Smooth muscle cell (in vitro differentiated cells): ENCODE data around the gene FMR1. TPM values are rescaled to one million over a fixed set of nuclear protein-coding genes. Genes with fewer than 3 reads are reported as not detected.

ENCODE experiments used
- DNase-seq: peaks from one replicate; lab custom pipeline; 2025; ENCODE audit not compliant: unreplicated experiment; lab: John Stamatoyannopoulos, UW
- H2AFZ ChIP-seq: fragments of 200-600 bp; sonication (generic); 2 replicates; pipeline ENCODE4 v1.6.0; 2016; ENCODE audit warnings: antibody characterized with exemption, low read depth, mild to moderate bottlenecking
- H3F3A ChIP-seq: fragments of 200-600 bp; sonication (generic); 2 replicates; pipeline ENCODE4 v1.6.0; 2017; ENCODE audit warnings: antibody characterized with exemption, low read depth
- H3K27ac ChIP-seq: fragments of 200-600 bp; sonication (generic); 2 replicates; pipeline ENCODE4 v1.5.1; 2016; ENCODE audit warnings: low read depth, mild to moderate bottlenecking
- H3K27me3 ChIP-seq: fragments of 200-600 bp; sonication (generic); 2 replicates; pipeline ENCODE4 v1.6.1; 2016; ENCODE audit warnings: low read depth, mild to moderate bottlenecking
- H3K36me3 ChIP-seq: fragments of 200-600 bp; sonication (generic); 2 replicates; pipeline ENCODE4 v1.5.1; 2016; ENCODE audit warnings: low read depth
- H3K4me1 ChIP-seq: fragments of 200-600 bp; sonication (generic); 2 replicates; pipeline ENCODE4 v1.5.1; 2016; ENCODE audit warnings: low read depth
- H3K4me2 ChIP-seq: fragments of 200-600 bp; sonication (generic); 2 replicates; pipeline ENCODE4 v1.6.0; 2016; ENCODE audit warnings: mild to moderate bottlenecking
- H3K4me3 ChIP-seq: fragments of 200-600 bp; sonication (generic); 2 replicates; pipeline ENCODE4 v1.5.1; 2016; ENCODE audit warnings: mild to moderate bottlenecking
- H3K79me2 ChIP-seq: fragments of 200-600 bp; sonication (generic); 2 replicates; pipeline ENCODE4 v1.6.0; 2016; ENCODE audit warnings: low read depth, mild to moderate bottlenecking
- H3K9ac ChIP-seq: fragments of 200-600 bp; sonication (generic); 2 replicates; pipeline ENCODE4 v1.6.0; 2016; ENCODE audit warnings: low read depth
- H3K9me3 ChIP-seq: fragments of 200-600 bp; sonication (generic); replicated peaks from 2 replicates; pipeline ENCODE4 v1.5.1; 2016; ENCODE audit warnings: low read depth
- H4K20me1 ChIP-seq: fragments of 200-600 bp; sonication (generic); 2 replicates; pipeline ENCODE4 v1.6.0; 2016; ENCODE audit warnings: low read depth
- WGBS: methylation state at CpG from one replicate; pipeline ENCODE4 v1.1.7; 2016; ENCODE audit warnings: low lambda C conversion rate; 5-methylcytosine and 5-hydroxymethylcytosine counted together
- polyA plus RNA-seq: library from polyadenylated mRNA; unstranded; fragments of >200 nt; fragmentation: Nextera tagmentation; extraction: Ambion mirVana; gene quantifications from 2 replicates; pipeline ENCODE4 v1.2.1, GENCODE V29; 2016
- total RNA-seq: library from RNA; depleted of rRNA; stranded (reverse); fragments of >200 nt; gene quantifications from 2 replicates; pipeline ENCODE4 v1.2.3, GENCODE V29; 2014
- TF ChIP-seq, protein P1 (sequence below): fragments of 200-600 bp; sonication (generic); IDR thresholded peaks from 2 replicates; pipeline ENCODE4 v1.5.1; 2017; ENCODE audit warnings: borderline replicate concordance, mild to moderate bottlenecking, antibody characterized with exemption; ENCODE audit not compliant: insufficient read depth, poor library complexity, severe bottlenecking

Gene FMR1
- total and polyA plus RNA-seq, 2 experiments from 2014 or later, result 13.9 to 52.2 TPM

DNA sequence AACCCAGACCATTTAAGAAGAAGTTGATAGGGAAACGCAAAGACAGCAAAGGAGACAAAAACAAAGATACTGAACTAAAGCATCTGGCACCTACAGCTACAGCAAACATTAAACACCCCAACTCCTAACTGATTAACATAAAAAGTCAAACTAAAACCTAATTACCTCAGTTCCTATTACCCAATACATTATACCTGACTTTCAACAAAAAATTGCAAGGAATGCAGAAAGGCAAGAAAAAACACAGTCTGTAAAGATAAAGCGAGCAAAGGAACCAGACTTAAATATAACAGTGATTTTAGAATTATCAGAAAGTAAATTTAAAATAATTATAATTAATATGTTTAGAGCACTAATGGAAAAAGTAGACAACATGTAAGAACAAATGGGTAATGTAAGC, 9.4 kb upstream of the FMR1 start:
- Histone ChIP-seq H3K4me2 (no peak overlapping the region), H2AFZ (no peak overlapping the region), H3F3A (no peaks in the 10 kb centered on the region), H3K9ac (no peak overlapping the region), H3K79me2 (no peaks in the 10 kb centered on the region), H3K36me3 (no peaks in the 10 kb centered on the region), H4K20me1 (no peaks in the 10 kb centered on the region), H3K4me3 (no peak overlapping the region), H3K9me3 (no peaks in the 10 kb centered on the region), H3K4me1 (no peaks in the 10 kb centered on the region), H3K27me3 (no peaks in the 10 kb centered on the region), H3K27ac (peak overlapping the region; percentile 17)
- no peak for DNase-seq
- 66% methylated on average over 2 of the region's 2 CpGs for WGBS
- TF ChIP-seq, protein P1, sequence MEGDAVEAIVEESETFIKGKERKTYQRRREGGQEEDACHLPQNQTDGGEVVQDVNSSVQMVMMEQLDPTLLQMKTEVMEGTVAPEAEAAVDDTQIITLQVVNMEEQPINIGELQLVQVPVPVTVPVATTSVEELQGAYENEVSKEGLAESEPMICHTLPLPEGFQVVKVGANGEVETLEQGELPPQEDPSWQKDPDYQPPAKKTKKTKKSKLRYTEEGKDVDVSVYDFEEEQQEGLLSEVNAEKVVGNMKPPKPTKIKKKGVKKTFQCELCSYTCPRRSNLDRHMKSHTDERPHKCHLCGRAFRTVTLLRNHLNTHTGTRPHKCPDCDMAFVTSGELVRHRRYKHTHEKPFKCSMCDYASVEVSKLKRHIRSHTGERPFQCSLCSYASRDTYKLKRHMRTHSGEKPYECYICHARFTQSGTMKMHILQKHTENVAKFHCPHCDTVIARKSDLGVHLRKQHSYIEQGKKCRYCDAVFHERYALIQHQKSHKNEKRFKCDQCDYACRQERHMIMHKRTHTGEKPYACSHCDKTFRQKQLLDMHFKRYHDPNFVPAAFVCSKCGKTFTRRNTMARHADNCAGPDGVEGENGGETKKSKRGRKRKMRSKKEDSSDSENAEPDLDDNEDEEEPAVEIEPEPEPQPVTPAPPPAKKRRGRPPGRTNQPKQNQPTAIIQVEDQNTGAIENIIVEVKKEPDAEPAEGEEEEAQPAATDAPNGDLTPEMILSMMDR, result no peak

DNA sequence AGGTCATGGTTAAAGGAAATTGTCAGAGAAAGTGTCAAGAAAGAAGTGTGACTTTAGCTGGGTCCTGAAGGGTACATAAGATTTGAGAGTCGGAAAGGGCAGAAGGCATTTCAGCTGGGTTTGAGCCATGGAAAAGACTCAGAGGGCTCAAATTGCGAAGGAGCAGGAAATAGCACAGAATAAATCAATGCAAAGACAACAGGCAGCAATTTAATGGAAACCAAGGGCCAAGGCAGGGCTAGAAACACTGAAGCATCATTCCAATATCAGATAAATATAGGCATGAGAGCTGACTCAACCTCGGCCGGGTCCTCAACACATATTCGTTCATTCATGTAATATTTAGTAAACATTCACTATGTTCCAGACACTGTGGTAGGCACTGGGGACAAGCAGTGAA, 3.6 kb upstream of the FMR1 start:
- no peaks in the 10 kb centered on the region for H3F3A ChIP-seq
- 70% methylated on average over 5 of the region's 5 CpGs for WGBS
- H3K9ac ChIP-seq, result no peak overlapping the region
- no peaks in the 10 kb centered on the region for H3K27me3 ChIP-seq
- H3K79me2 ChIP-seq, result peaks cover 5% of the 10 kb centered on the region
- no peaks in the 10 kb centered on the region for H3K4me1 ChIP-seq
- no peaks in the 10 kb centered on the region for H3K36me3 ChIP-seq
- no peak for DNase-seq
- no peak overlapping the region for H2AFZ ChIP-seq
- no peak overlapping the region for H3K27ac ChIP-seq
- no peak overlapping the region for H3K4me3 ChIP-seq
- TF ChIP-seq, protein P1, result no peak
- no peaks in the 10 kb centered on the region for H3K9me3 ChIP-seq
- no peak overlapping the region for H3K4me2 ChIP-seq
- peaks cover 9% of the 10 kb centered on the region for H4K20me1 ChIP-seq

DNA sequence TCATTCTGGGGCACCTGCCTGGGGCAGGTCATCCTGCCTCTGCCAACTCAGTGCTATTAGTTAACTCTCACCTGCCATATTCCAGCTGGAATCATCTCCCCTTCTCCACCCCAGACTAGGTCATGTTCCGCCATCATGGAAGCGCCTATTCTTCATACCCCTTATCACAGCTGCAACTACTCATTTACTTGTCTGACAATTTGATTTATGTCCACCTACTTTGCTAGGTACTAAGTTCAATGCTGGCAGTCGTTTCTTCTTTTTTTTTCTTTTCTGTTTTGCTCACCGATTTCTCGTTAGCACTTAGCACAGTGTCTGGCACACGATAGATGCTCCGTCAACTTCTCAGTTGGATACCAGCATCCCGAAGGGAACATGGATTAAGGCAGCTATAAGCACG, 1.1 kb upstream of the FMR1 start:
- Histone ChIP-seq H3K4me2 (no peak overlapping the region), H3K27ac (no peak overlapping the region), H3K4me1 (no peaks in the 10 kb centered on the region), H2AFZ (no peak overlapping the region), H3K27me3 (no peaks in the 10 kb centered on the region), H3F3A (no peaks in the 10 kb centered on the region), H3K36me3 (no peaks in the 10 kb centered on the region), H3K9me3 (no peaks in the 10 kb centered on the region), H4K20me1 (peaks cover 34% of the 10 kb centered on the region), H3K9ac (no peak overlapping the region), H3K4me3 (no peak overlapping the region), H3K79me2 (peaks cover 30% of the 10 kb centered on the region)
- 83% methylated on average over 9 of the region's 9 CpGs for WGBS
- DNase-seq, result no peak
- TF ChIP-seq, protein P1, result no peak

DNA sequence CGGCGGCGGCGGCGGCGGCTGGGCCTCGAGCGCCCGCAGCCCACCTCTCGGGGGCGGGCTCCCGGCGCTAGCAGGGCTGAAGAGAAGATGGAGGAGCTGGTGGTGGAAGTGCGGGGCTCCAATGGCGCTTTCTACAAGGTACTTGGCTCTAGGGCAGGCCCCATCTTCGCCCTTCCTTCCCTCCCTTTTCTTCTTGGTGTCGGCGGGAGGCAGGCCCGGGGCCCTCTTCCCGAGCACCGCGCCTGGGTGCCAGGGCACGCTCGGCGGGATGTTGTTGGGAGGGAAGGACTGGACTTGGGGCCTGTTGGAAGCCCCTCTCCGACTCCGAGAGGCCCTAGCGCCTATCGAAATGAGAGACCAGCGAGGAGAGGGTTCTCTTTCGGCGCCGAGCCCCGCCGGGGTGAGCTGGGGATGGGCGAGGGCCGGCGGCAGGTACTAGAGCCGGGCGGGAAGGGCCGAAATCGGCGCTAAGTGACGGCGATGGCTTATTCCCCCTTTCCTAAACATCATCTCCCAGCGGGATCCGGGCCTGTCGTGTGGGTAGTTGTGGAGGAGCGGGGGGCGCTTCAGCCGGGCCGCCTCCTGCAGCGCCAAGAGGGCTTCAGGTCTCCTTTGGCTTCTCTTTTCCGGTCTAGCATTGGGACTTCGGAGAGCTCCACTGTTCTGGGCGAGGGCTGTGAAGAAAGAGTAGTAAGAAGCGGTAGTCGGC, 528 bp downstream of the FMR1 start:
- no peaks in the 10 kb centered on the region for H3K36me3 ChIP-seq
- H3K79me2 ChIP-seq, result peaks cover 45% of the 10 kb centered on the region
- H3K4me2 ChIP-seq, result peak overlapping the region; percentile 80
- H4K20me1 ChIP-seq, result peaks cover 50% of the 10 kb centered on the region
- H3K9me3 ChIP-seq, result no peaks in the 10 kb centered on the region
- DNase-seq, result peak; percentile 15
- H3K9ac ChIP-seq, result peak overlapping the region; percentile 72
- H3K4me3 ChIP-seq, result peak overlapping the region; percentile 77
- TF ChIP-seq, protein P1, result no peak
- H3K4me1 ChIP-seq, result no peaks in the 10 kb centered on the region
- WGBS, result 46% methylated on average over 43 of the region's 58 CpGs
- H3F3A ChIP-seq, result no peaks in the 10 kb centered on the region
- peak overlapping the region; percentile 77 for H3K27ac ChIP-seq
- no peaks in the 10 kb centered on the region for H3K27me3 ChIP-seq
- no peak overlapping the region for H2AFZ ChIP-seq
